DOHH2 (cell line): ENCODE measurements around the gene ALDH4A1.

ENCODE experiments used
- H3F3A ChIP-seq: fragments of 200-600 bp; sonication (generic), shearing (Covaris generic); 2 replicates; pipeline ENCODE4 v1.6.0; 2016; ENCODE audit warnings: antibody characterized with exemption, mild to moderate bottlenecking; ENCODE audit not compliant: control insufficient read depth, insufficient read depth
- H3K27ac ChIP-seq: fragments of 200-600 bp; sonication (generic); 2 replicates; pipeline ENCODE4 v1.5.1; 2014; ENCODE audit warnings: low read depth, mild to moderate bottlenecking, low read length, moderate library complexity
- H3K27me3 ChIP-seq: fragments of 200-600 bp; sonication (generic); 2 replicates; pipeline ENCODE4 v1.6.1; 2014; ENCODE audit warnings: mild to moderate bottlenecking, low read length, mixed read lengths; ENCODE audit not compliant: control insufficient read depth
- H3K36me3 ChIP-seq: fragments of 200-600 bp; sonication (generic); 2 replicates; pipeline ENCODE4 v1.6.1; 2014; ENCODE audit warnings: mild to moderate bottlenecking, low read length, moderate library complexity, mixed read lengths; ENCODE audit not compliant: control insufficient read depth
- H3K4me1 ChIP-seq: fragments of 200-600 bp; sonication (generic); 2 replicates; pipeline ENCODE4 v1.6.1; 2014; ENCODE audit warnings: mild to moderate bottlenecking, low read length, mixed read lengths; ENCODE audit not compliant: control insufficient read depth
- H3K4me2 ChIP-seq: fragments of 200-600 bp; sonication (generic); 2 replicates; pipeline ENCODE4 v1.6.0; 2014; ENCODE audit warnings: mild to moderate bottlenecking, low read length, moderate library complexity
- H3K4me3 ChIP-seq: fragments of 200-600 bp; sonication (generic); 2 replicates; pipeline ENCODE4 v1.5.1; 2014; ENCODE audit warnings: mild to moderate bottlenecking, low read length, mixed read lengths
- H3K79me2 ChIP-seq: fragments of 200-600 bp; sonication (generic); 2 replicates; pipeline ENCODE4 v1.6.1; 2014; ENCODE audit warnings: mild to moderate bottlenecking, low read length, mixed read lengths; ENCODE audit not compliant: control insufficient read depth
- H3K9me2 ChIP-seq: fragments of 200-600 bp; sonication (generic); replicated peaks from 2 replicates; pipeline ENCODE4 v1.6.1; 2014; ENCODE audit warnings: mild to moderate bottlenecking, low read length, mixed read lengths; ENCODE audit not compliant: control insufficient read depth
- H3K9me3 ChIP-seq: fragments of 200-600 bp; sonication (generic); 2 replicates; pipeline ENCODE4 v1.6.1; 2014; ENCODE audit warnings: antibody characterized with exemption, low read length, mixed read lengths; ENCODE audit not compliant: control insufficient read depth, insufficient read depth
- H4K20me1 ChIP-seq: fragments of 200-600 bp; sonication (generic); 2 replicates; pipeline ENCODE4 v1.6.0; 2014; ENCODE audit warnings: low read depth, mild to moderate bottlenecking, antibody characterized with exemption, low read length, moderate library complexity; ENCODE audit not compliant: control insufficient read depth, insufficient read depth
- CTCF ChIP-seq: fragments of 200-600 bp; sonication (generic); IDR thresholded peaks from one replicate; pipeline ENCODE4 v1.5.1; 2014; ENCODE audit warnings: antibody characterized with exemption, mild to moderate bottlenecking, low read depth, low read length; ENCODE audit not compliant: poor library complexity, severe bottlenecking
- EZH2phosphoT487 ChIP-seq: fragments of 200-600 bp; sonication (generic); IDR thresholded peaks from 2 replicates; pipeline ENCODE4 v1.6.1; 2017; ENCODE audit warnings: borderline replicate concordance, mild to moderate bottlenecking, antibody characterized with exemption, low read length, moderate library complexity, mixed read lengths

The ALDH4A1 gene

GRCh38 chr1:18940303-18941020, 38.1 kb upstream of the ALDH4A1 start:
- Histone ChIP-seq H3K9me3 (no peaks in the 10 kb centered on the region), H3K4me1 (no peaks in the 10 kb centered on the region), H3K4me2 (no peak overlapping the region), H3F3A (no peaks in the 10 kb centered on the region), H3K4me3 (no peak overlapping the region), H4K20me1 (no peaks in the 10 kb centered on the region), H3K36me3 (no peaks in the 10 kb centered on the region), H3K27ac (no peak overlapping the region), H3K9me2 (no peaks in the 10 kb centered on the region), H3K79me2 (no peaks in the 10 kb centered on the region), H3K27me3 (no peaks in the 10 kb centered on the region)
- TF ChIP-seq CTCF (no peak), EZH2phosphoT487 (no peak)

- Histone ChIP-seq H3K4me3 (no peak overlapping the region), H4K20me1 (no peaks in the 10 kb centered on the region), H3K4me1 (no peaks in the 10 kb centered on the region), H3K9me2 (no peaks in the 10 kb centered on the region), H3K36me3 (no peaks in the 10 kb centered on the region), H3K4me2 (no peak overlapping the region), H3K27me3 (no peaks in the 10 kb centered on the region), H3K27ac (no peak overlapping the region), H3K9me3 (no peaks in the 10 kb centered on the region), H3K79me2 (no peaks in the 10 kb centered on the region), H3F3A (no peaks in the 10 kb centered on the region)
- TF ChIP-seq CTCF (no peak), EZH2phosphoT487 (no peak)
Measured at GRCh38 chr1:18939398-18940302, 37.3 kb upstream of the ALDH4A1 start.

GRCh38 chr1:18938707-18939070, 36.3 kb upstream of the ALDH4A1 start:
- TF ChIP-seq CTCF (no peak), EZH2phosphoT487 (no peak)
- Histone ChIP-seq H4K20me1 (no peaks in the 10 kb centered on the region), H3K4me2 (no peak overlapping the region), H3K36me3 (no peaks in the 10 kb centered on the region), H3K27me3 (no peaks in the 10 kb centered on the region), H3K9me2 (no peaks in the 10 kb centered on the region), H3K4me3 (no peak overlapping the region), H3K27ac (no peak overlapping the region), H3K9me3 (no peaks in the 10 kb centered on the region), H3K4me1 (no peaks in the 10 kb centered on the region), H3F3A (no peaks in the 10 kb centered on the region), H3K79me2 (no peaks in the 10 kb centered on the region)
